HG02884 (cell line): ENCODE results near the gene OR3A1.
"Not testable (repeated sequence)": the region's sequence is repeated elsewhere in the genome, so short reads cannot be mapped to it uniquely, and the experiment has no call there.

Experiments used
- ATAC-seq: cut with Tn5 transposase; IDR thresholded peaks from one replicate; pipeline ENCODE4 v1.9.1; 2021; ENCODE audit warnings: mild to moderate bottlenecking, moderate library complexity; ENCODE audit not compliant: unreplicated experiment

Gene OR3A1

GRCh38 chr17:3298260-3298659, at the start of gene OR3A1:
Gene OR3A1, minus strand, starts transcription at chr17:3298360. Its CDS starts 5,778 bp downstream, at chr17:3292582.
- no peak for ATAC-seq

- ATAC-seq, result not testable (repeated sequence)
These were observed 44.6 kb upstream of the OR3A1 start for GRCh38 chr17:3342782-3343181.

- ATAC-seq, result no peak
These were observed 37.7 kb upstream of the OR3A1 start for GRCh38 chr17:3335876-3336275.

- no peak for ATAC-seq
These were observed 20.2 kb upstream of the OR3A1 start for GRCh38 chr17:3318336-3318735.

- ATAC-seq, result no peak
These were observed 18.7 kb upstream of the OR3A1 start for GRCh38 chr17:3316836-3317235.

- ATAC-seq, result no peak
These were observed 10.4 kb upstream of the OR3A1 start for GRCh38 chr17:3308603-3309002.

GRCh38 chr17:3295632-3296031, 2.5 kb downstream of the OR3A1 start:
- ATAC-seq, result no peak

GRCh38 chr17:3293548-3293947, 4.6 kb downstream of the OR3A1 start:
- not testable (repeated sequence) for ATAC-seq

GRCh38 chr17:3282901-3283300, 15.3 kb downstream of the OR3A1 start:
- ATAC-seq, result no peak

- ATAC-seq, result no peak
These were observed 22.0 kb downstream of the OR3A1 start for GRCh38 chr17:3276126-3276525.

- no peak for ATAC-seq
These were observed 26.9 kb downstream of the OR3A1 start for GRCh38 chr17:3271072-3271848.

GRCh38 chr17:3260600-3260999, 37.6 kb downstream of the OR3A1 start:
- ATAC-seq, result no peak

GRCh38 chr17:3260163-3260562, 38.0 kb downstream of the OR3A1 start:
- ATAC-seq, result no peak

GRCh38 chr17:3256575-3256974, 41.6 kb downstream of the OR3A1 start:
- ATAC-seq, result no peak

GRCh38 chr17:3249013-3249412, 49.1 kb downstream of the OR3A1 start:
- not testable (repeated sequence) for ATAC-seq

GRCh38 chr17:3244841-3245240, 53.3 kb downstream of the OR3A1 start:
- ATAC-seq, result not testable (repeated sequence)

- ATAC-seq, result not testable (repeated sequence)
These were observed 57.1 kb downstream of the OR3A1 start for GRCh38 chr17:3241044-3241443.
